ENCODE data around the gene SOCS3.

- TF ChIP-seq, protein P1, sequence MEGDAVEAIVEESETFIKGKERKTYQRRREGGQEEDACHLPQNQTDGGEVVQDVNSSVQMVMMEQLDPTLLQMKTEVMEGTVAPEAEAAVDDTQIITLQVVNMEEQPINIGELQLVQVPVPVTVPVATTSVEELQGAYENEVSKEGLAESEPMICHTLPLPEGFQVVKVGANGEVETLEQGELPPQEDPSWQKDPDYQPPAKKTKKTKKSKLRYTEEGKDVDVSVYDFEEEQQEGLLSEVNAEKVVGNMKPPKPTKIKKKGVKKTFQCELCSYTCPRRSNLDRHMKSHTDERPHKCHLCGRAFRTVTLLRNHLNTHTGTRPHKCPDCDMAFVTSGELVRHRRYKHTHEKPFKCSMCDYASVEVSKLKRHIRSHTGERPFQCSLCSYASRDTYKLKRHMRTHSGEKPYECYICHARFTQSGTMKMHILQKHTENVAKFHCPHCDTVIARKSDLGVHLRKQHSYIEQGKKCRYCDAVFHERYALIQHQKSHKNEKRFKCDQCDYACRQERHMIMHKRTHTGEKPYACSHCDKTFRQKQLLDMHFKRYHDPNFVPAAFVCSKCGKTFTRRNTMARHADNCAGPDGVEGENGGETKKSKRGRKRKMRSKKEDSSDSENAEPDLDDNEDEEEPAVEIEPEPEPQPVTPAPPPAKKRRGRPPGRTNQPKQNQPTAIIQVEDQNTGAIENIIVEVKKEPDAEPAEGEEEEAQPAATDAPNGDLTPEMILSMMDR (IDR thresholded peaks at IDR 0.05 in 8 of 11, conservative IDR thresholded peaks at IDR 0.05 in 3 of 11), result no peak
- TF ChIP-seq POLR2A (IDR thresholded peaks at IDR 0.05) (no peak), POLR2AphosphoS5 (IDR thresholded peaks at IDR 0.05) (peak in 2 of 3 donors; percentile 20 to 35)
Measured at GRCh38 chr17:78329263-78330059, 30.4 kb downstream of the SOCS3 start.
